Caco-2 (cell line): ENCODE data around the gene ARIH1. TPM values are rescaled to one million over a fixed set of nuclear protein-coding genes. Genes with fewer than 3 reads are reported as not detected.

Experiments used
- Bru-seq: library from RNA; stranded (reverse); fragments of 400-500 nt; gene quantifications from one replicate; lab custom pipeline; 2021; lab: Mats Ljungman, UMichigan
- BruChase-seq, 2 experiments: library from RNA; stranded (reverse); fragments of 400-500 nt; gene quantifications; one replicate each; lab custom pipeline; 2021; lab: Mats Ljungman, UMichigan
- BruUV-seq: library from RNA; stranded (reverse); fragments of 400-500 nt; replicated peaks from 2 replicates; lab custom pipeline; 2021; lab: Mats Ljungman, UMichigan
- CTCF ChIA-PET: fragments of 300-600 bp; sonication (Branson Sonifier 250); formaldehyde crosslinking; loops from one replicate; lab custom pipeline; 2022; ENCODE audit warnings: antibody characterized with exemption; lab: Charles Lee
- POLR2A ChIA-PET: fragments of 300-600 bp; sonication (Branson Sonifier 250); formaldehyde crosslinking; loops from one replicate; lab custom pipeline; 2022; ENCODE audit warnings: antibody characterized with exemption; lab: Charles Lee
- DNase-seq, 2 experiments: peaks; one replicate each; pipeline versions ENCODE4 v3.0.0 to v3.0.0-alpha.2; 2020 to 2022
- H3K27me3 ChIP-seq: replicated peaks from 2 replicates; pipeline ENCODE4 v1.6.0; 2011; ENCODE audit warnings: low read length; ENCODE audit not compliant: control insufficient read depth, insufficient read depth
- H3K36me3 ChIP-seq: 2 replicates; pipeline ENCODE4 v1.5.1; 2011; ENCODE audit warnings: low read length; ENCODE audit not compliant: control insufficient read depth, insufficient read depth
- H3K4me1 ChIP-seq: fragments of 250-450 bp; sonication (Bioruptor Pico); 2 replicates; pipeline ENCODE4 v1.5.1; 2020; ENCODE audit warnings: mild to moderate bottlenecking
- H3K4me3 ChIP-seq: 2 replicates; pipeline ENCODE4 v1.5.1; 2011; ENCODE audit warnings: low read depth, mild to moderate bottlenecking, control low read depth, low read length
- H3K9me3 ChIP-seq: fragments of 250-450 bp; sonication (Bioruptor Pico); 2 replicates; pipeline ENCODE4 v1.5.1; 2020; ENCODE audit warnings: mild to moderate bottlenecking, moderate library complexity
- H3K27ac Mint-ChIP-seq: one replicate; pipeline ENCODE4 v1.8.0; 2022; ENCODE audit warnings: mixed read lengths; ENCODE audit not compliant: unreplicated experiment
- H3K27me3 Mint-ChIP-seq: one replicate; pipeline ENCODE4 v1.8.0; 2022; ENCODE audit warnings: mixed read lengths; ENCODE audit not compliant: insufficient read depth, unreplicated experiment
- H3K36me3 Mint-ChIP-seq: one replicate; pipeline ENCODE4 v1.8.0; 2022; ENCODE audit warnings: mild to moderate bottlenecking, mixed read lengths; ENCODE audit not compliant: insufficient read depth, unreplicated experiment
- H3K4me1 Mint-ChIP-seq: one replicate; pipeline ENCODE4 v1.8.0; 2022; ENCODE audit warnings: low read depth, mixed read lengths; ENCODE audit not compliant: unreplicated experiment
- H3K4me3 Mint-ChIP-seq: one replicate; pipeline ENCODE4 v1.8.0; 2022; ENCODE audit warnings: mild to moderate bottlenecking, moderate library complexity, mixed read lengths; ENCODE audit not compliant: unreplicated experiment
- H3K9me3 Mint-ChIP-seq: one replicate; pipeline ENCODE4 v1.8.0; 2022; ENCODE audit warnings: mixed read lengths; ENCODE audit not compliant: unreplicated experiment
- intact Hi-C: fragments of 100-400 bp; cut with micrococcal nuclease; formaldehyde crosslinking; loops from one replicate; pipeline ENCODE4 v1.10.0; 2022; ENCODE audit not compliant: unreplicated experiment
- long read RNA-seq: library from polyadenylated mRNA; stranded (forward); transcript quantifications from one replicate; pipeline ENCODE4 v2.0.0, GENCODE V29; 2022
- total RNA-seq: library from RNA; stranded (reverse); gene quantifications from 2 replicates; pipeline ENCODE4 v1.2.3, GENCODE V29; 2022
- TF ChIP-seq, protein P1 (sequence below), 2 experiments: fragments of 200-600 bp in 1 of 2; IDR thresholded peaks; 1 replicate in 1 of 2; 2 replicates in 1 of 2; pipeline versions ENCODE4 v1.5.1 to v1.8.0; 2011 to 2022; ENCODE audit warnings: antibody characterized with exemption in 1 of 2, control low read depth in 1 of 2, inconsistent platforms in 1 of 2, low read depth in 1 of 2, low read length in 1 of 2, mild to moderate bottlenecking in 1 of 2, moderate library complexity in 1 of 2; ENCODE audit not compliant: insufficient read depth in 1 of 2, severe bottlenecking in 1 of 2, unreplicated experiment in 1 of 2

ARIH1 gene, protein sequence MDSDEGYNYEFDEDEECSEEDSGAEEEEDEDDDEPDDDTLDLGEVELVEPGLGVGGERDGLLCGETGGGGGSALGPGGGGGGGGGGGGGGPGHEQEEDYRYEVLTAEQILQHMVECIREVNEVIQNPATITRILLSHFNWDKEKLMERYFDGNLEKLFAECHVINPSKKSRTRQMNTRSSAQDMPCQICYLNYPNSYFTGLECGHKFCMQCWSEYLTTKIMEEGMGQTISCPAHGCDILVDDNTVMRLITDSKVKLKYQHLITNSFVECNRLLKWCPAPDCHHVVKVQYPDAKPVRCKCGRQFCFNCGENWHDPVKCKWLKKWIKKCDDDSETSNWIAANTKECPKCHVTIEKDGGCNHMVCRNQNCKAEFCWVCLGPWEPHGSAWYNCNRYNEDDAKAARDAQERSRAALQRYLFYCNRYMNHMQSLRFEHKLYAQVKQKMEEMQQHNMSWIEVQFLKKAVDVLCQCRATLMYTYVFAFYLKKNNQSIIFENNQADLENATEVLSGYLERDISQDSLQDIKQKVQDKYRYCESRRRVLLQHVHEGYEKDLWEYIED
- total RNA-seq (116 and 126 TPM in 2 replicates), Bru-seq, nascent RNA (percentile 90 among the genes with signal in this experiment), BruChase-seq, experiment 1, labeled RNA remaining after a 2-hour chase (percentile 87 among the genes with signal in this experiment), BruChase-seq, experiment 2, labeled RNA remaining after a 6-hour chase (percentile 84 among the genes with signal in this experiment)
- long read RNA-seq, full-length matches to known transcripts, result 19 of 33 reads
- long read RNA-seq, partial matches to known transcripts, result 0 of 33 reads
- long read RNA-seq, other reads (novel, unspliced or antisense), result 14 of 33 reads

DNA sequence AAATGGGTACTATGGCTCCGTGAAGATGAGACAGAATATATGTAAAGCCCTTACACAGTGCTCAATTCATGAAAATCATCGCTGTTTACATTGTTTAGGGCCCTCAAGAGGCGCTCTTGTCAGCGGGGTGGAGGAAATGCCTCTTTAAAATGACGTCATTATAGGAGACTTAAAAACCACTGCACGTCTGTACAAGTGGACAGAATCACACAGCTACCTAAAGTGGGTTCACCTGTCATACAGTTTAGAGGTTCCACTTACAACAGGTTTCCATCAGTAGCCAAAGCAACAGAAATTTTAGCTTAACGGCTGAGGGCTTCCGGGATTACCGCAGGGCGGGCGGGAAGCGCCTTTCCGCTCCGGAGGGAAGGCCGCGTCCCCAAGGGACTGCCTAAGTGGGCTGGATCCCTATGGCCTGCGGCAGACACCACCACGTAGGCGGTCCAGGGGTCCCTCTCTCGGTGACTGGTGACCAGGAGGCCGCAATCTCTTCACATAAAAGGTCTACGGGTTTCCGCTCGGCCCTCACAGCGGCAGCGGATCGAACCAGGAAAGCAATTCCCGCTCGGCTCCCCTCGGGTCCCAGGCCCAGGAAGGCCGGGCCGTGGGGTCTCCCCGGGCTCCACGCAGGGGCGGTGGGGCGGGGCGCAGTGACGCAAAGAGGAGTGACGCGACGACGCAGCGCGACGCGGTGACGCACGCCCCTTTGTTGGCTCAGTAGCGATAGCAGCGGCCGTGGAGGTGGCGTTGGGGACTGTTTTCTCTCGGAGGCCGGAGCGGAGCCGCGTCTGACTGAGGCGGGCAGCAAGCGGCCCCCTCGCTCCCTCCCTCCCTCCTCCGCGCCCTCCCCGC, at the start of gene ARIH1:
Gene ARIH1, plus strand, starts transcription at position 717 of the 852 bp plus-strand sequence. CDS start 310 bp downstream, outside the sequence.
- peak; percentile 96 to 98 for DNase-seq
- Histone ChIP-seq H3K36me3 (no peaks in the 10 kb centered on the region), H3K4me3 (peak within 1 kb of the TSS; percentile 100), H3K27me3 (no peaks in the 10 kb centered on the region), H3K4me1 (peaks cover 6% of the 10 kb centered on the region; the same call in 1 of the 2 replicates), H3K9me3 (no peaks in the 10 kb centered on the region)
- Mint-ChIP-seq H3K36me3 (peaks cover 45% of the 10 kb centered on the region), H3K27ac (peak within 1 kb of the TSS; percentile 99), H3K27me3 (no peaks in the 10 kb centered on the region), H3K4me1 (peaks cover 7% of the 10 kb centered on the region), H3K9me3 (no peaks in the 10 kb centered on the region), H3K4me3 (peak within 1 kb of the TSS; percentile 93)
- TSS peak; percentile 78 for BruUV-seq
- TF ChIP-seq, protein P1, sequence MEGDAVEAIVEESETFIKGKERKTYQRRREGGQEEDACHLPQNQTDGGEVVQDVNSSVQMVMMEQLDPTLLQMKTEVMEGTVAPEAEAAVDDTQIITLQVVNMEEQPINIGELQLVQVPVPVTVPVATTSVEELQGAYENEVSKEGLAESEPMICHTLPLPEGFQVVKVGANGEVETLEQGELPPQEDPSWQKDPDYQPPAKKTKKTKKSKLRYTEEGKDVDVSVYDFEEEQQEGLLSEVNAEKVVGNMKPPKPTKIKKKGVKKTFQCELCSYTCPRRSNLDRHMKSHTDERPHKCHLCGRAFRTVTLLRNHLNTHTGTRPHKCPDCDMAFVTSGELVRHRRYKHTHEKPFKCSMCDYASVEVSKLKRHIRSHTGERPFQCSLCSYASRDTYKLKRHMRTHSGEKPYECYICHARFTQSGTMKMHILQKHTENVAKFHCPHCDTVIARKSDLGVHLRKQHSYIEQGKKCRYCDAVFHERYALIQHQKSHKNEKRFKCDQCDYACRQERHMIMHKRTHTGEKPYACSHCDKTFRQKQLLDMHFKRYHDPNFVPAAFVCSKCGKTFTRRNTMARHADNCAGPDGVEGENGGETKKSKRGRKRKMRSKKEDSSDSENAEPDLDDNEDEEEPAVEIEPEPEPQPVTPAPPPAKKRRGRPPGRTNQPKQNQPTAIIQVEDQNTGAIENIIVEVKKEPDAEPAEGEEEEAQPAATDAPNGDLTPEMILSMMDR (IDR thresholded peaks at IDR 0.05; ENCODE audit: insufficient read depth in 1 of 2, low read depth in 1 of 2, low read length in 1 of 2, severe bottlenecking in 1 of 2, unreplicated experiment in 1 of 2), result peak in 1 of 2 experiments; percentile 25
- ChIA-PET POLR2A (interaction anchor here (1.0 to 1.7 kb wide), 2 partner anchors 13 to 98 kb away, joined by 3 to 6 read pairs; partner anchors contain the start of gene HEXA), CTCF (interaction anchor here (1.0 to 1.2 kb wide), 2 partner anchors 58 to 197 kb away, joined by 3 read pairs; no protein-coding TSS in a partner anchor)
- intact Hi-C loops, result loop anchor here (1.0 to 10.0 kb wide), 3 partner anchors 99 to 129 kb away; no protein-coding TSS in a partner anchor

DNA sequence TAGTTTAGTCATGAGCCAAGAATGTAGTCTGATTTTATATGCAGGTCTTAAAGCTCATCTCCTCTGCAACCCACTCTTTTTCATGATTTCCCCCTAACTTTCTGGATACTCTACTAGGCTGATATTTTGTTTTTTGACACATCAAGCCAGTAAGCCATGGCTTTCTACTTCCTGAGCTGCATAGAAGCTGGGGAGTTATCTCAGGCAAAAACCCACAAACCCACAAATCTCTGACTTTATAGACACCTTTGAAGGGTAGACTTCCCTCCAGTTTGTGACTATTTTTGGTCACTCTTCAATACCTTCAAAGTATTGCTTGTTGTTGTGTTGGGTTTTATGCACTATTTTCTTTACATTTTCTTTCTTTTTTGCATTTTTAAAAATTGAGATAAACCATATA, 47.4 kb upstream of the ARIH1 start:
- H3K36me3 ChIP-seq, result no peaks in the 10 kb centered on the region
- Mint-ChIP-seq H3K9me3 (peaks cover 36% of the 10 kb centered on the region), H3K27ac (no peak overlapping the region), H3K4me3 (no peak overlapping the region), H3K27me3 (peaks cover 5% of the 10 kb centered on the region), H3K36me3 (no peaks in the 10 kb centered on the region), H3K4me1 (no peaks in the 10 kb centered on the region)
- BruUV-seq, result no TSS peak
- TF ChIP-seq, protein P1 (IDR thresholded peaks at IDR 0.05; ENCODE audit: insufficient read depth in 1 of 2, low read depth in 1 of 2, low read length in 1 of 2, severe bottlenecking in 1 of 2, unreplicated experiment in 1 of 2), result no peak
- H3K4me3 ChIP-seq, result no peak overlapping the region
- CTCF ChIA-PET, result no interaction called here
- no peak for DNase-seq
- POLR2A ChIA-PET, result no interaction called here
- H3K4me1 ChIP-seq, result no peaks in the 10 kb centered on the region
- H3K9me3 ChIP-seq, result peaks cover 7% of the 10 kb centered on the region
- H3K27me3 ChIP-seq, result no peaks in the 10 kb centered on the region
- intact Hi-C loops, result no loop called here
